Dendritic cell treated with granulocyte-macrophage colony-stimulating factor and Interleukin-4, amounts not matched to agents 40 ng/mL and 50 ng/mL, for 4 days (primary cell): ENCODE measurements around the gene SLC48A1.

Source experiments
- H3K27ac Mint-ChIP-seq: one replicate; pipeline ENCODE4 v1.8.0; 2022; ENCODE audit warnings: mild to moderate bottlenecking, mixed read lengths
- H3K27me3 Mint-ChIP-seq: one replicate; pipeline ENCODE4 v1.8.0; 2022; ENCODE audit warnings: mild to moderate bottlenecking, mixed read lengths
- H3K36me3 Mint-ChIP-seq: one replicate; pipeline ENCODE4 v1.8.0; 2022; ENCODE audit warnings: low read depth, mixed read lengths
- H3K4me1 Mint-ChIP-seq: one replicate; pipeline ENCODE4 v1.8.0; 2022; ENCODE audit warnings: low read depth, mixed read lengths
- H3K4me3 Mint-ChIP-seq: one replicate; pipeline ENCODE4 v1.8.0; 2022; ENCODE audit warnings: mild to moderate bottlenecking, moderate library complexity, mixed read lengths
- H3K9me3 Mint-ChIP-seq: one replicate; pipeline ENCODE4 v1.8.0; 2022; ENCODE audit warnings: mixed read lengths
- intact Hi-C: fragments of 100-400 bp; cut with micrococcal nuclease; formaldehyde crosslinking; loops from one replicate; pipeline ENCODE4 v1.15.0; 2022

SLC48A1 gene

GRCh38 chr12:47739297-47739696 is 33.7 kb upstream of the SLC48A1 start:
- H3K27ac Mint-ChIP-seq = peak overlapping the region; percentile 62
- peaks cover 26% of the 10 kb centered on the region for H3K27me3 Mint-ChIP-seq
- intact Hi-C loops = no loop called here
- no peaks in the 10 kb centered on the region for H3K9me3 Mint-ChIP-seq
- H3K4me3 Mint-ChIP-seq = no peak overlapping the region
- H3K36me3 Mint-ChIP-seq = no peaks in the 10 kb centered on the region
- H3K4me1 Mint-ChIP-seq = peaks cover 61% of the 10 kb centered on the region

- intact Hi-C loops = no loop called here
- Mint-ChIP-seq H3K27ac (peak overlapping the region; percentile 62), H3K4me1 (peaks cover 56% of the 10 kb centered on the region), H3K4me3 (peak overlapping the region; percentile 24), H3K9me3 (no peaks in the 10 kb centered on the region), H3K36me3 (no peaks in the 10 kb centered on the region), H3K27me3 (peaks cover 32% of the 10 kb centered on the region)
These were observed 33.1 kb upstream of the SLC48A1 start for GRCh38 chr12:47739979-47740378.

GRCh38 chr12:47740606-47741339 is 32.3 kb upstream of the SLC48A1 start:
- H3K4me1 Mint-ChIP-seq = peaks cover 48% of the 10 kb centered on the region
- H3K36me3 Mint-ChIP-seq = no peaks in the 10 kb centered on the region
- H3K9me3 Mint-ChIP-seq = no peaks in the 10 kb centered on the region
- peaks cover 38% of the 10 kb centered on the region for H3K27me3 Mint-ChIP-seq
- no peak overlapping the region for H3K4me3 Mint-ChIP-seq
- intact Hi-C loops = no loop called here
- H3K27ac Mint-ChIP-seq = peak overlapping the region; percentile 62

- no peaks in the 10 kb centered on the region for H3K9me3 Mint-ChIP-seq
- H3K4me3 Mint-ChIP-seq = no peak overlapping the region
- peak overlapping the region; percentile 62 for H3K27ac Mint-ChIP-seq
- H3K36me3 Mint-ChIP-seq = no peaks in the 10 kb centered on the region
- intact Hi-C loops = no loop called here
- peaks cover 41% of the 10 kb centered on the region for H3K27me3 Mint-ChIP-seq
- H3K4me1 Mint-ChIP-seq = peaks cover 43% of the 10 kb centered on the region
These were observed 31.7 kb upstream of the SLC48A1 start for GRCh38 chr12:47741340-47741703.

- H3K27ac Mint-ChIP-seq = no peak overlapping the region
- H3K27me3 Mint-ChIP-seq = peaks cover 48% of the 10 kb centered on the region
- no peak overlapping the region for H3K4me3 Mint-ChIP-seq
- intact Hi-C loops = loop anchor here (1.0 kb wide), 2 partner anchors 37 to 97 kb away; no protein-coding TSS in a partner anchor
- no peaks in the 10 kb centered on the region for H3K36me3 Mint-ChIP-seq
- no peaks in the 10 kb centered on the region for H3K9me3 Mint-ChIP-seq
- H3K4me1 Mint-ChIP-seq = peaks cover 33% of the 10 kb centered on the region
These were observed 30.7 kb upstream of the SLC48A1 start for GRCh38 chr12:47742253-47742825.

- H3K4me3 Mint-ChIP-seq = no peak overlapping the region
- H3K36me3 Mint-ChIP-seq = no peaks in the 10 kb centered on the region
- H3K27me3 Mint-ChIP-seq = peaks cover 46% of the 10 kb centered on the region
- H3K9me3 Mint-ChIP-seq = no peaks in the 10 kb centered on the region
- intact Hi-C loops = no loop called here
- H3K4me1 Mint-ChIP-seq = peaks cover 32% of the 10 kb centered on the region
- H3K27ac Mint-ChIP-seq = peak overlapping the region; percentile 10
These were observed 29.7 kb upstream of the SLC48A1 start for GRCh38 chr12:47743311-47743860.

- Mint-ChIP-seq H3K4me3 (no peak overlapping the region), H3K27ac (peak overlapping the region; percentile 10), H3K4me1 (peaks cover 32% of the 10 kb centered on the region), H3K27me3 (peaks cover 52% of the 10 kb centered on the region), H3K36me3 (no peaks in the 10 kb centered on the region), H3K9me3 (no peaks in the 10 kb centered on the region)
- intact Hi-C loops = no loop called here
These were observed 28.9 kb upstream of the SLC48A1 start for GRCh38 chr12:47744005-47744651.

GRCh38 chr12:47744778-47745436 is 28.1 kb upstream of the SLC48A1 start:
- Mint-ChIP-seq H3K27me3 (peaks cover 49% of the 10 kb centered on the region), H3K36me3 (no peaks in the 10 kb centered on the region), H3K4me3 (no peak overlapping the region), H3K9me3 (no peaks in the 10 kb centered on the region), H3K27ac (no peak overlapping the region), H3K4me1 (peaks cover 27% of the 10 kb centered on the region)
- intact Hi-C loops = no loop called here

- H3K4me3 Mint-ChIP-seq = no peak overlapping the region
- peaks cover 45% of the 10 kb centered on the region for H3K27me3 Mint-ChIP-seq
- H3K4me1 Mint-ChIP-seq = peaks cover 27% of the 10 kb centered on the region
- no peaks in the 10 kb centered on the region for H3K9me3 Mint-ChIP-seq
- intact Hi-C loops = no loop called here
- H3K27ac Mint-ChIP-seq = no peak overlapping the region
- H3K36me3 Mint-ChIP-seq = no peaks in the 10 kb centered on the region
These were observed 27.5 kb upstream of the SLC48A1 start for GRCh38 chr12:47745485-47746041.

- Mint-ChIP-seq H3K36me3 (no peaks in the 10 kb centered on the region), H3K9me3 (no peaks in the 10 kb centered on the region), H3K27ac (no peak overlapping the region), H3K4me3 (no peak overlapping the region), H3K27me3 (peaks cover 45% of the 10 kb centered on the region), H3K4me1 (peaks cover 26% of the 10 kb centered on the region)
- intact Hi-C loops = no loop called here
These were observed 27.0 kb upstream of the SLC48A1 start for GRCh38 chr12:47746073-47746472.

- peaks cover 21% of the 10 kb centered on the region for H3K4me1 Mint-ChIP-seq
- H3K27ac Mint-ChIP-seq = no peak overlapping the region
- no peaks in the 10 kb centered on the region for H3K9me3 Mint-ChIP-seq
- H3K27me3 Mint-ChIP-seq = peaks cover 44% of the 10 kb centered on the region
- no peak overlapping the region for H3K4me3 Mint-ChIP-seq
- no peaks in the 10 kb centered on the region for H3K36me3 Mint-ChIP-seq
- intact Hi-C loops = no loop called here
These were observed 26.5 kb upstream of the SLC48A1 start for GRCh38 chr12:47746523-47746922.

- Mint-ChIP-seq H3K27me3 (peaks cover 44% of the 10 kb centered on the region), H3K9me3 (no peaks in the 10 kb centered on the region), H3K4me1 (peaks cover 19% of the 10 kb centered on the region), H3K27ac (no peak overlapping the region), H3K4me3 (no peak overlapping the region), H3K36me3 (no peaks in the 10 kb centered on the region)
- intact Hi-C loops = no loop called here
These were observed 25.9 kb upstream of the SLC48A1 start for GRCh38 chr12:47747126-47747525.

GRCh38 chr12:47747596-47748506 is 25.2 kb upstream of the SLC48A1 start:
- Mint-ChIP-seq H3K9me3 (no peaks in the 10 kb centered on the region), H3K4me1 (peaks cover 19% of the 10 kb centered on the region), H3K36me3 (no peaks in the 10 kb centered on the region), H3K27ac (no peak overlapping the region), H3K4me3 (no peak overlapping the region), H3K27me3 (peaks cover 44% of the 10 kb centered on the region)
- intact Hi-C loops = no loop called here
